Ishikawa (cell line): ENCODE results near the gene ZNF197.
A peak's percentile ranks its signal among the peaks of the same experiment; 100 is the strongest.

Experiments used
- CEBPB ChIP-seq: IDR thresholded peaks from 2 replicates; pipeline ENCODE4 v1.6.1; 2012
- CREB1 ChIP-seq: IDR thresholded peaks from 2 replicates; pipeline ENCODE4 v1.6.1; 2012; ENCODE audit warnings: low read depth
- EGR1 ChIP-seq: IDR thresholded peaks from 2 replicates; pipeline ENCODE4 v1.6.1; 2012
- EP300 ChIP-seq: IDR thresholded peaks from 2 replicates; pipeline ENCODE4 v1.6.1; 2012; ENCODE audit warnings: borderline replicate concordance
- FOXM1 ChIP-seq: IDR thresholded peaks from 2 replicates; pipeline ENCODE4 v1.6.1; 2012; ENCODE audit warnings: low read depth, borderline replicate concordance
- NFIC ChIP-seq: IDR thresholded peaks from 2 replicates; pipeline ENCODE4 v1.6.1; 2012
- RAD21 ChIP-seq: IDR thresholded peaks from 2 replicates; pipeline ENCODE4 v1.6.1; 2012; ENCODE audit warnings: low read depth
- REST ChIP-seq: IDR thresholded peaks from 2 replicates; pipeline ENCODE4 v1.6.1; 2012; ENCODE audit warnings: low read depth, mild to moderate bottlenecking
- TAF1 ChIP-seq: IDR thresholded peaks from 2 replicates; pipeline ENCODE4 v1.6.1; 2012; ENCODE audit warnings: low read depth, mild to moderate bottlenecking
- TCF12 ChIP-seq: IDR thresholded peaks from 2 replicates; pipeline ENCODE4 v1.6.1; 2012; ENCODE audit warnings: low read depth
- TEAD4 ChIP-seq: IDR thresholded peaks from 2 replicates; pipeline ENCODE4 v1.6.1; 2012
- YY1 ChIP-seq: IDR thresholded peaks from 2 replicates; pipeline ENCODE4 v1.6.1; 2012; ENCODE audit warnings: low read depth
- ZBTB7A ChIP-seq: IDR thresholded peaks from 2 replicates; pipeline ENCODE4 v1.6.1; 2012; ENCODE audit warnings: low read depth
- TF ChIP-seq, protein P1 (sequence below): IDR thresholded peaks from 2 replicates; pipeline ENCODE4 v1.6.1; 2012
- TF ChIP-seq, protein P2 (sequence below): IDR thresholded peaks from 2 replicates; pipeline ENCODE4 v1.6.1; 2012

ZNF197 gene

DNA sequence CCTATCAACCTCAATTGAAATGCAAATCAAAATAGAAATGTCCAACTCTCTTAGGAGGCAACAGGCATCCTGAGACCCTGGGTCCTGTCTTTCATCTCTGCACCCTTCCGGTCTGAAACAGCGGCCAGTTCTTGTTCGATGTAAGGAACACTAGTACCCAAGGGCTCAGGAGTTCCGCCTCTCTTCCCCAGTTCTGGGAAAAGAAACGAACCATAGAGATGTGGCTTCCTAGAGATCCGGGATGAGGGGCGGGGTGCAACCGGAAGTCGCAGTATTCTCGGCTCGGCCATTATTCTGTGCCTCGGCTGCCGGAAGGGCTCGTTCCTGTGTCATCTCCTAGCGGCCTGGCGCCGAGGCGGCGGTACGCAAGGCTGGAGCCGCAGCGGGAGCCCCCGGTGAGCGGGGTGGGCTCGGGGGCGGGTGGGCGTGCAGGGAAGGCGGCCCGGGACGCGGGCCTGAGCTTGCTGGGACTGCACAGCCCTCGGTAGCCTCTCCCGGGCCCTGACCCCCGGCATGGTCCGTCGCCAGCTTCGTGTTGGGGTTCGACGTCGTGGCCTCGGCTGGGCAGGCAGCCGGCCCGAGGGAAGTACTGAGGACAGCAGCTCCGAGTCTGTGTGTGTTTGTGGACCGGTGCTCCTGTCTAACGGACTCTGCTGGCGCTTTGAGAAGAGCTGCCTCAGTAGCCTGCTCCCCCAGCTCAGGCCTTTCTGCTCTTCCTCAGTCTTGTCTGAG, at the start of gene ZNF197:
ZNF197 (plus strand) TSS at position 288 of the 732 bp plus-strand sequence. CDS start 4,119 bp downstream, outside the sequence.
- peak; percentile 83 for TF ChIP-seq TAF1
- no peak for TF ChIP-seq RAD21
- 0 out of 2 replicates have a peak, but pooled peaks have one; percentile 15 for TF ChIP-seq TCF12
- peak; percentile 90 for TF ChIP-seq YY1
- TF ChIP-seq, protein P1, sequence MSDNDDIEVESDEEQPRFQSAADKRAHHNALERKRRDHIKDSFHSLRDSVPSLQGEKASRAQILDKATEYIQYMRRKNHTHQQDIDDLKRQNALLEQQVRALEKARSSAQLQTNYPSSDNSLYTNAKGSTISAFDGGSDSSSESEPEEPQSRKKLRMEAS, result peak; percentile 43; the same call in 1 of the 2 replicates
- no peak for TF ChIP-seq CREB1
- TF ChIP-seq REST, result peak; percentile 55

DNA sequence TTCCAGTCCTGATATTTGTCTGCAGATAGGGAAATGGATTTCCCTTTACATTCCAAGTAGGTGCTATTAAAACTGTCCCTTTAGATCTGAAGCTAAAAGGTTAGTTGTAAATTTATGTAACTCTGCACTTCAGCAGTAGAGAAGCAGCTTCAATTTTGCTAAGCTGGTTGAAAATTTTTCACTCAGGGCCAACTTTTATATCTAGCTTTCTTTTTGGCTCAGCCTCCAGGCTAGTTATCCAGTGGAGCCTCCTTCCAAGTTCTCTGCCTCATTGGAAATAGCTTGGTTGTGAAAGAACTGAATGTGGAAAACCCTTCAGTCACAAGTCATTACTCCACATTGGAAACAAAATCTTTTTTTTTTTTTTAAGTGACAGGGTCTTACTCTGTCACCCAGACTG, 48.2 kb upstream of the ZNF197 start:
- no peak for TF ChIP-seq FOXM1
- TF ChIP-seq TAF1, result no peak
- TF ChIP-seq, protein P1, result no peak
- no peak for TF ChIP-seq EP300
- TF ChIP-seq TCF12, result no peak
- no peak for TF ChIP-seq ZBTB7A
- TF ChIP-seq REST, result no peak
- no peak for TF ChIP-seq TEAD4

DNA sequence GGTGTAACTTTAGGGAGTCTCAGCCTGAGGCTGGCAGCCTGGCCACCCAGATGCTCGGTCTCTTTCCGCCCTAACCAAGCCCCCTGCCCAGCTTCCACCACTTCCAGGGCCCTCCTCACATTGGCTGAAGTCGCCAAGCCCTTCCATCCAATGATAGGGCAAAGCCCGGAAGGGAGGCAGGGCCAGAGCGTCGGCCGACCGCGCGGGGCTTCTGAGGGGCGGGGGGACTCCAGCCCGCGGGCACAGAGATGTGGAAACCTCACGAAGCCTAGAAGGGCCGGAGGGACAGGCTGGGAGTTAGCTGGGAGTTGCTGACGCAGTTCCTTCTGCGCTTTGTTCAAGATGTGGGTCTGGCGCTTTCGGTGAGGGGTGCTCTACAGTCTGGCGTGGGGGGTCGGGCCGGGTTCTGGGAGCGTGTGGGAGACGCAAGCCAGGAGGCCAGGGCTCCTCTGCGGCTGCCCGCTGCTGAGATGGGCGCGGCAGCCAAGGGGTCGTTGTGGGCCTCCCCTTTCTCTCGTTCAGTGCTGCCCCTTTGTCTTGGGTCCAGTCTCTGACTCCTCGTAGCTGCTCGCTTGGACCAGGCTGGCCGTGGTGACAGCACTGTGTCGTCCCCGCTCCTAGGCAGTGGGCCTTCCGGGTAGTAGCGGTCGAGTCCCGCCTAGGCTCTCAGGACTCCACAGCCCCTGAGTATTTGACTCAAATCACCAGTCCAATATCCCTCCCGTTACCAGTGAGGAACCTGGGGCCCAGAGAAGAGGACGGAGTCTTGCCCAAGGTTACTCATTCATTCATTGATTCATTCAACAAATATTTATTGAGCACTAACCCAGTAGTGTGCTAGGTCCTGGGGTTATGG, 40.0 kb upstream of the ZNF197 start, which contains the start of gene ZNF660:
ZNF660 (plus strand) TSS at position 319 of the 856 bp plus-strand sequence. CDS start 9,230 bp downstream, outside the sequence.
- TF ChIP-seq ZBTB7A, result no peak
- no peak for TF ChIP-seq TCF12
- TF ChIP-seq YY1, result no peak
- TF ChIP-seq RAD21, result no peak
- TF ChIP-seq, protein P2, sequence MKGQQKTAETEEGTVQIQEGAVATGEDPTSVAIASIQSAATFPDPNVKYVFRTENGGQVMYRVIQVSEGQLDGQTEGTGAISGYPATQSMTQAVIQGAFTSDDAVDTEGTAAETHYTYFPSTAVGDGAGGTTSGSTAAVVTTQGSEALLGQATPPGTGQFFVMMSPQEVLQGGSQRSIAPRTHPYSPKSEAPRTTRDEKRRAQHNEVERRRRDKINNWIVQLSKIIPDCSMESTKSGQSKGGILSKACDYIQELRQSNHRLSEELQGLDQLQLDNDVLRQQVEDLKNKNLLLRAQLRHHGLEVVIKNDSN, result no peak
- no peak for TF ChIP-seq TAF1
- TF ChIP-seq TEAD4, result no peak

GRCh38 chr3:44596621-44597020, 28.2 kb upstream of the ZNF197 start:
- TF ChIP-seq EP300 (no peak), TAF1 (no peak), FOXM1 (no peak), YY1 (no peak), CEBPB (no peak), REST (no peak), NFIC (no peak), EGR1 (no peak), ZBTB7A (no peak), RAD21 (no peak), TCF12 (no peak), TEAD4 (no peak), CREB1 (no peak)
- TF ChIP-seq, protein P2, result no peak
- TF ChIP-seq, protein P1, result no peak
